Measurements from ENCODE around the gene CHRNB1.

Gene CHRNB1

DNA sequence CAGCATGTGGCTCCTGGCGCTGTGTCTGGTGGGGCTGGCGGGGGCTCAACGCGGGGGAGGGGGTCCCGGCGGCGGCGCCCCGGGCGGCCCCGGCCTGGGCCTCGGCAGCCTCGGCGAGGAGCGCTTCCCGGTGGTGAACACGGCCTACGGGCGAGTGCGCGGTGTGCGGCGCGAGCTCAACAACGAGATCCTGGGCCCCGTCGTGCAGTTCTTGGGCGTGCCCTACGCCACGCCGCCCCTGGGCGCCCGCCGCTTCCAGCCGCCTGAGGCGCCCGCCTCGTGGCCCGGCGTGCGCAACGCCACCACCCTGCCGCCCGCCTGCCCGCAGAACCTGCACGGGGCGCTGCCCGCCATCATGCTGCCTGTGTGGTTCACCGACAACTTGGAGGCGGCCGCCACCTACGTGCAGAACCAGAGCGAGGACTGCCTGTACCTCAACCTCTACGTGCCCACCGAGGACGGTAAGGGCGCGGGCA, 36.6 kb upstream of the CHRNB1 start:
- Histone ChIP-seq H3K4me1 (ENCODE audit: control insufficient read depth, insufficient read depth, low read length) (0 out of 2 replicates have a peak, but pooled peaks cover 5% of the 10 kb centered on the region), H3K9me3 (ENCODE audit: control insufficient read depth, insufficient read depth, low read depth, low read length) (no peaks in the 10 kb centered on the region), H3K27ac (ENCODE audit: extremely low read depth, low read depth, low read length) (no peak overlapping the region), H3K36me3 (ENCODE audit: control insufficient read depth in 2 of 2, insufficient read depth in 1 of 2, low read length in 2 of 2) (peaks cover 3 to 32% of the 10 kb centered on the region in 2 experiments), H3K4me3 (ENCODE audit: low read depth, low read length) (no peak overlapping the region)
- ChIA-PET CTCF (no interaction called here), POLR2A (interaction anchor here (0.5 kb wide), 1 partner anchor 58 kb away, joined by 5 read pairs; no protein-coding TSS in a partner anchor)
- no peak for TF ChIP-seq ZNF184 (tag by site-specific recombination; IDR thresholded peaks at IDR 0.05)
- no peak for TF ChIP-seq KLF9 (tag by site-specific recombination; IDR thresholded peaks at IDR 0.05; ENCODE audit: low read depth)
- TF ChIP-seq MYNN (tag by site-specific recombination; IDR thresholded peaks at IDR 0.05; ENCODE audit: borderline replicate concordance), result no peak
- TF ChIP-seq TRIM28 (IDR thresholded peaks at IDR 0.05; ENCODE audit: borderline replicate concordance, low read length), result no peak
- no peak for TF ChIP-seq ZNF623 (tag by site-specific recombination; IDR thresholded peaks at IDR 0.05)
- TF ChIP-seq ZNF175 (tag by site-specific recombination; IDR thresholded peaks at IDR 0.05), result no peak
- no peak for TF ChIP-seq ZNF610 (tag by site-specific recombination; IDR thresholded peaks at IDR 0.05; ENCODE audit: borderline replicate concordance)
- TF ChIP-seq ZSCAN30 (tag by site-specific recombination; IDR thresholded peaks at IDR 0.05), result no peak
- no peak for TF ChIP-seq ZNF501 (tag by site-specific recombination; IDR thresholded peaks at IDR 0.05)
- TF ChIP-seq ZNF843 (tag by site-specific recombination; IDR thresholded peaks at IDR 0.05), result no peak
- no peak for TF ChIP-seq ZNF366 (tag by site-specific recombination; conservative IDR thresholded peaks at IDR 0.05)
- no peak for TF ChIP-seq OVOL3 (tag by site-specific recombination; IDR thresholded peaks at IDR 0.05)
- no peak for TF ChIP-seq ZNF16 (tag by site-specific recombination; IDR thresholded peaks at IDR 0.05; ENCODE audit: low read depth)
- no peak for TF ChIP-seq ZNF221 (tag by site-specific recombination; IDR thresholded peaks at IDR 0.05; ENCODE audit: borderline replicate concordance)
- TF ChIP-seq ZBTB7A (tag by site-specific recombination; IDR thresholded peaks at IDR 0.05; ENCODE audit: low read depth), result no peak

DNA sequence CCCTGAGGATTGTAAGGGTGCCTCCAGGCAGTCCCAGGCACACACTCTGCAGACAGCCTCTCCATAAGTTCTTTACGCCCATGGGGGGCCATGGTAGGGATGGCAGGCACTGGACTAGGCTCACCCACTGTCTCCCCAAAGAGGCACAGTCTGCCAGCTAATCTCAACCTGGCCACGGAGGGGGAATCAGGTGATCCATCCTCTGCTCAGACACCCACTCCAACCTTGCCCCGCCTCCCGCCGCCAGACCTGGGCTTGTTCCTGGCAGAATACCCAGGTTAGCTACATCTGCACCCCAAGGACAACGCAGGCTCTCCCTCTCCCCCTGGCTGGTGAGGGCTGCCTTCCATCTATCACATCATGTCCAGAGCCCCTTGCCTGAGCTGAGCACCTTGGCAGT, 36.0 kb upstream of the CHRNB1 start:
- Histone ChIP-seq H3K27ac (ENCODE audit: extremely low read depth, low read depth, low read length) (no peak overlapping the region), H3K4me3 (ENCODE audit: low read depth, low read length) (no peak overlapping the region), H3K36me3 (ENCODE audit: control insufficient read depth in 2 of 2, insufficient read depth in 1 of 2, low read length in 2 of 2) (peaks cover 3 to 32% of the 10 kb centered on the region in 2 experiments), H3K9me3 (ENCODE audit: control insufficient read depth, insufficient read depth, low read depth, low read length) (no peaks in the 10 kb centered on the region), H3K4me1 (ENCODE audit: control insufficient read depth, insufficient read depth, low read length) (0 out of 2 replicates have a peak, but pooled peaks cover 5% of the 10 kb centered on the region)
- CTCF ChIA-PET, result interaction anchor here (0.6 kb wide), 1 partner anchor 56 kb away, joined by 5 read pairs; no protein-coding TSS in a partner anchor
- no peak for TF ChIP-seq ZFP41 (tag by site-specific recombination; IDR thresholded peaks at IDR 0.05; ENCODE audit: borderline replicate concordance)
- TF ChIP-seq, protein P1, sequence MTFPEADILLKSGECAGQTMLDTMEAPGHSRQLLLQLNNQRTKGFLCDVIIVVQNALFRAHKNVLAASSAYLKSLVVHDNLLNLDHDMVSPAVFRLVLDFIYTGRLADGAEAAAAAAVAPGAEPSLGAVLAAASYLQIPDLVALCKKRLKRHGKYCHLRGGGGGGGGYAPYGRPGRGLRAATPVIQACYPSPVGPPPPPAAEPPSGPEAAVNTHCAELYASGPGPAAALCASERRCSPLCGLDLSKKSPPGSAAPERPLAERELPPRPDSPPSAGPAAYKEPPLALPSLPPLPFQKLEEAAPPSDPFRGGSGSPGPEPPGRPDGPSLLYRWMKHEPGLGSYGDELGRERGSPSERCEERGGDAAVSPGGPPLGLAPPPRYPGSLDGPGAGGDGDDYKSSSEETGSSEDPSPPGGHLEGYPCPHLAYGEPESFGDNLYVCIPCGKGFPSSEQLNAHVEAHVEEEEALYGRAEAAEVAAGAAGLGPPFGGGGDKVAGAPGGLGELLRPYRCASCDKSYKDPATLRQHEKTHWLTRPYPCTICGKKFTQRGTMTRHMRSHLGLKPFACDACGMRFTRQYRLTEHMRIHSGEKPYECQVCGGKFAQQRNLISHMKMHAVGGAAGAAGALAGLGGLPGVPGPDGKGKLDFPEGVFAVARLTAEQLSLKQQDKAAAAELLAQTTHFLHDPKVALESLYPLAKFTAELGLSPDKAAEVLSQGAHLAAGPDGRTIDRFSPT (tag by site-specific recombination; IDR thresholded peaks at IDR 0.05), result 0 out of 2 replicates have a peak, but pooled peaks have one; percentile 5
- POLR2A ChIA-PET, result interaction anchor here (0.5 kb wide), 1 partner anchor 59 kb away, joined by 5 read pairs; no protein-coding TSS in a partner anchor

DNA sequence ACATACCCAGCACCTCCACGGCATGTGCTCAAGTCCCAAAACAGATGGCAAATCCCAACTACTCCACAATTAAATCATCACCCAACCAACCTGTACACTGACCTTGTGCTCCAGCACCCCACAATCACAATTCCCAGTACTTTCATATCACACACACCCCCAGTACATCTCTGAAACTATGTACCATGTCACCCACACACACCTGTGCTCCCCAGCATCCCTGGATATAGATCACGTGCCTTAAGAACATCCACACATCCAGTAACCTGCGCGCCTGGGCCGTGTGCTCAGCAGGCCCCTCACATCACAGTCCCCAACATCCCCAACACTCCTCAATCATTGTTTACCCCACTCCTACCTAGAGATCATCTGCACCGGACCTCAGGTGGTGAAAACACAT, 35.1 kb upstream of the CHRNB1 start:
- H3K4me3 ChIP-seq (ENCODE audit: low read depth, low read length), result no peak overlapping the region
- H3K36me3 ChIP-seq (ENCODE audit: control insufficient read depth in 2 of 2, insufficient read depth in 1 of 2, low read length in 2 of 2), result peaks cover 3 to 36% of the 10 kb centered on the region in 2 experiments
- H3K4me1 ChIP-seq (ENCODE audit: control insufficient read depth, insufficient read depth, low read length), result 0 out of 2 replicates have a peak, but pooled peaks cover 5% of the 10 kb centered on the region
- no peaks in the 10 kb centered on the region for H3K9me3 ChIP-seq (ENCODE audit: control insufficient read depth, insufficient read depth, low read depth, low read length)
- H3K27ac ChIP-seq (ENCODE audit: extremely low read depth, low read depth, low read length), result no peak overlapping the region
- TF ChIP-seq ZNF837 (tag by site-specific recombination; IDR thresholded peaks at IDR 0.05) (no peak), GLIS1 (tag by site-specific recombination; IDR thresholded peaks at IDR 0.05) (no peak), ZFP37 (tag by site-specific recombination; IDR thresholded peaks at IDR 0.05) (no peak), ZBTB7A (tag by site-specific recombination; IDR thresholded peaks at IDR 0.05; ENCODE audit: low read depth) (no peak), ZNF777 (tag by site-specific recombination; IDR thresholded peaks at IDR 0.05; ENCODE audit: borderline replicate concordance) (no peak), ZNF548 (tag by site-specific recombination; IDR thresholded peaks at IDR 0.05) (no peak)
- TF ChIP-seq, protein P2, sequence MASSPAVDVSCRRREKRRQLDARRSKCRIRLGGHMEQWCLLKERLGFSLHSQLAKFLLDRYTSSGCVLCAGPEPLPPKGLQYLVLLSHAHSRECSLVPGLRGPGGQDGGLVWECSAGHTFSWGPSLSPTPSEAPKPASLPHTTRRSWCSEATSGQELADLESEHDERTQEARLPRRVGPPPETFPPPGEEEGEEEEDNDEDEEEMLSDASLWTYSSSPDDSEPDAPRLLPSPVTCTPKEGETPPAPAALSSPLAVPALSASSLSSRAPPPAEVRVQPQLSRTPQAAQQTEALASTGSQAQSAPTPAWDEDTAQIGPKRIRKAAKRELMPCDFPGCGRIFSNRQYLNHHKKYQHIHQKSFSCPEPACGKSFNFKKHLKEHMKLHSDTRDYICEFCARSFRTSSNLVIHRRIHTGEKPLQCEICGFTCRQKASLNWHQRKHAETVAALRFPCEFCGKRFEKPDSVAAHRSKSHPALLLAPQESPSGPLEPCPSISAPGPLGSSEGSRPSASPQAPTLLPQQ (tag by site-specific recombination; IDR thresholded peaks at IDR 0.05), result no peak
- CTCF ChIA-PET, result interaction anchor here (0.6 kb wide), 1 partner anchor 55 kb away, joined by 5 read pairs; no protein-coding TSS in a partner anchor
- POLR2A ChIA-PET, result interaction anchor here (0.6 kb wide), 1 partner anchor 11 kb away, joined by 3 read pairs; no protein-coding TSS in a partner anchor
